Muscle of leg (tissue), 11 donors: ENCODE measurements around the gene SGTA. TPM values are rescaled to one million over a fixed set of nuclear protein-coding genes. Genes with fewer than 3 reads are reported as not detected.
A peak's percentile ranks its signal among the peaks of the same experiment; 100 is the strongest.
"Not testable (repeated sequence)": the region's sequence is repeated elsewhere in the genome, so short reads cannot be mapped to it uniquely, and the experiment has no call there.

Experiments used
- DNase-seq: peaks from one replicate; pipeline ENCODE4 v3.0.0; 2013
- H3K27ac ChIP-seq: one replicate; pipeline ENCODE4 v1.5.1; 2013; ENCODE audit warnings: mild to moderate bottlenecking, low read length, control low read depth
- H3K27me3 ChIP-seq: one replicate; pipeline ENCODE4 v1.6.1; 2013; ENCODE audit warnings: low read length; ENCODE audit not compliant: control insufficient read depth, insufficient read depth
- H3K36me3 ChIP-seq: one replicate; pipeline ENCODE4 v1.6.1; 2013; ENCODE audit warnings: low read length; ENCODE audit not compliant: control insufficient read depth, insufficient read depth
- H3K4me1 ChIP-seq: one replicate; pipeline ENCODE4 v1.6.1; 2013; ENCODE audit warnings: low read length; ENCODE audit not compliant: control insufficient read depth, insufficient read depth
- H3K4me3 ChIP-seq: one replicate; pipeline ENCODE4 v1.5.1; 2013; ENCODE audit warnings: low read length, control low read depth
- H3K9me3 ChIP-seq: replicated peaks from 2 replicates; pipeline ENCODE4 v1.6.1; 2013; ENCODE audit warnings: low read depth, low read length; ENCODE audit not compliant: control insufficient read depth
- WGBS: methylation state at CpG from one replicate; pipeline ENCODE4 v1.1.5; 2013; ENCODE audit warnings: missing lambda C conversion rate; ENCODE audit not compliant: insufficient coverage; 5-methylcytosine and 5-hydroxymethylcytosine counted together
- polyA plus RNA-seq, 8 donors: library from polyadenylated mRNA; unstranded; fragments of 120-200 nt; gene quantifications; one replicate each; pipeline versions ENCODE4 v1.2.1 to v1.2.3, GENCODE V29; 2013; ENCODE audit warnings: inconsistent platforms in 1 of 8, low replicate concordance in 1 of 8; ENCODE audit not compliant: insufficient read length in 8 of 8, insufficient read depth in 1 of 8
- total RNA-seq: library from RNA; stranded (reverse); fragments of 120-200 nt; gene quantifications from one replicate; pipeline ENCODE4 v1.2.4, GENCODE V29; 2013

SGTA gene
- total and polyA plus RNA-seq, 9 donors, result 39.9 to 95.8 (median 80.1) TPM

DNA sequence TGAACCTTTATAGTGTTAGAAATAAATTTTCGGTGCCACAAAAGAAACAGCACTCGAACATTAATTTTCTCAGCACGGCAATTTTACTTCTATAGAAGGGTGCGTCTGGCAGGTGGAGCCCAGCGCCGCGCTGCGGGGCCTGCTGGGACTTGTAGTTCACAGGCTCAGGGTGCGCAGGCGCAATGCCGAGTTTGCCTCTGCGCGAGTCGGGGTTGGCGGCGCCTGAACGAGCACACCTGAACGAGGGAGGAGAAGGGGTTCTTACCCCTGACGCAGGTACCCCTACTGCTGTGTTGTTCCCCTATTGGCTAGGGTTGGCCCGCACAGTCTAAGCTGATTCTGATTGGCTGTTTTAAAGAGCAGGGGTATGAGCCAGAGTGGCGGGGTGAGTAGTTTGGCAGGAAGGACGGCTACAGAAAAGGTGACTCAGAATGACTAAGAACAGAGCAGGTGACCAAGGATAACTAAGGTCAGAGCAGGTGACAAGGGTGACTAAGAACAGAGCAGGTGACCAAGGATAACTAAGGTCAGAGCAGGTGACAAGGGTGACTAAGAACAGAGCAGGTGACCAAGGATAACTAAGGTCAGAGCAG, 34.3 kb upstream of the SGTA start:
- H3K9me3 ChIP-seq, DNase-seq, H3K27me3 ChIP-seq, H3K4me3 ChIP-seq, H3K4me1 ChIP-seq, H3K27ac ChIP-seq: not testable (repeated sequence)
- peaks cover 14% of the 10 kb centered on the region for H3K36me3 ChIP-seq
- 61% methylated on average over 18 of the region's 22 CpGs for WGBS

DNA sequence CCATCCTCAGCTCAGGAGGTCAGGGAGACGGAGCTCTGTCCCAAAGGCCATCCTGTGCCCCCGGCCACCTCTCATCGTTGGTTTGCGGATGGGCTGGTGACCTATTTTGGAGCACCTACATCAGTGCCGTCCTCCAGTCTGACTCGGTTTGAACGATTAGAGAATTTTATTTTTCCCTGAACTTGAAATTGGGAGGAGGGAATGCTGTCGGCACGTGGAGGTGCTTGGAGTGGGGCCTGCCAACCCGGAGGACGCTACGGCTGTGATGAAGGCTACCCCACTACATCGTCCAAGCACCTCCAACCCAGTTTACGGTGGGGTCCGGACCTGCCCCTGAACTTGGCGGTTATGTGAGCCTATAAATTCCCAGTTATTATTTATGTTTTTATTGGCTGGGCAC, 33.6 kb upstream of the SGTA start:
- H3K36me3 ChIP-seq, result peaks cover 20% of the 10 kb centered on the region
- DNase-seq, result no peak
- H3K27ac ChIP-seq, result no peak overlapping the region
- H3K27me3 ChIP-seq, result no peaks in the 10 kb centered on the region
- H3K9me3 ChIP-seq, result no peaks in the 10 kb centered on the region
- WGBS, result 68% methylated on average over 4 of the region's 16 CpGs
- H3K4me1 ChIP-seq, result peaks cover 10% of the 10 kb centered on the region
- H3K4me3 ChIP-seq, result no peak overlapping the region

DNA sequence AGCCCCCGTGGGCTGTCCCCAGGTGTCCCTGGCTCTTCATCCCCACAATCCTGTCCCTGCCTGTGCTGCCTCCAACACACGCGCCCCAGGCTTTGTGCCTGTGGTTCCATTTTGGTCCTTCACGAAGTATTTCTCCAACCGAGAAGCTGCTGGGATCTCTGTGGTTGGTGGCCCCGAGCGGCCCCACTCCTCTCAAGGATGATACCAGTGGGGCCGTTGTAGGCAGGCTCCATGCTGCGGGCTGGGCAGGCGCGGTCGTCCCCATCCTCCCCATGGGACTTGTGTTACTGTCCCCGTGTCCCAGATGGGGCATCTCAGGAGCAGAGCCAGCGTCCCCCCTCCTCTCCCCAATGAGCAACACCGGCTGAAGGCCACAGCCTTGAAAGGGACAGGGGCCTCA, 32.9 kb upstream of the SGTA start:
- H3K4me3 ChIP-seq, result no peak overlapping the region
- no peaks in the 10 kb centered on the region for H3K27me3 ChIP-seq
- WGBS, result 84% methylated on average over 10 of the region's 15 CpGs
- DNase-seq, result no peak
- H3K4me1 ChIP-seq, result peaks cover 10% of the 10 kb centered on the region
- H3K36me3 ChIP-seq, result peaks cover 28% of the 10 kb centered on the region
- H3K27ac ChIP-seq, result no peak overlapping the region
- no peaks in the 10 kb centered on the region for H3K9me3 ChIP-seq

DNA sequence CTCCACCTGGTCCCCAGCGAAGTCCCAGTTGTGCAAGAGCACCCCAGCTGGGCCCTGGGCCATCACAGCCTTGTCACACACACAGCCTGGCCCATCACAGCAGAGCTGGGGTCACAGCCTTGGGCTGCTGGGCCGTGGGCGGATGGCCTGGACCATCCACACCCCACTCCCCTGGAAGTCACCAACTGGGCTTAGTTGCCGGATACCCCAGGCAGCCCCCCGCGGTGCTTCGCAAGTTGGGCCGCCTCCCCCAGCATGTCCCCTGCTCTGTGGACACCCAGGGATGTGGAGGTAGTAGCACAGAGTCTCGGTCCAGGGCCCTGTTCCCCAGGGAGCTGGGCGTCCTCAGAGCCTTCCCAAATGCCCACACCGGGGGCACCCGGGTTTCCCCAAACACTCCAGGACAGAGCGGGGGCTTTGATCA, 32.1 kb upstream of the SGTA start:
- Histone ChIP-seq H3K9me3 (no peaks in the 10 kb centered on the region), H3K27me3 (no peaks in the 10 kb centered on the region), H3K27ac (no peak overlapping the region), H3K36me3 (peaks cover 34% of the 10 kb centered on the region), H3K4me1 (peaks cover 7% of the 10 kb centered on the region), H3K4me3 (no peak overlapping the region)
- no peak for DNase-seq
- WGBS, result 92% methylated on average over 11 of the region's 13 CpGs

DNA sequence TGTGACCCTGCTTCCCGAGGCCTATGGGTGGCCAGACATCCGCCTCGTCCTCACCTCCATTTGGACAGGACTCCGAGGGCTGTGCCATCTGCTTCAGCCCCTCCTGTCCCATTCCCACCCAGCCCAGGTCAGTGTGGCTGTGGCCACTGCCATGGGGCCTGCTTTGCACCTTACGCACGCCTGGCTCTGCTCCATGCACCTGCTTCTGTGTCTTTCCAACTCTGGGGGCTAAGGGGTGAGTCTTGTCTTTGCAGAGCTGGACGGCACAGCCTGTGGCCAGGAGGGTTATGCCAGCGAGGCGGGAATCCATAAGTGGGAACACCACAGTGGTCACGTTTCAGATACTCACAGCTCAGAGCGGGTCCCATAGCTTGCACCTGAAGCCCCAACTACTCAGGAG, 31.4 kb upstream of the SGTA start:
- 89% methylated on average over 11 of the region's 11 CpGs for whole genome bisulfite sequencing
- H3K9me3 ChIP-seq, result no peaks in the 10 kb centered on the region
- H3K4me3 ChIP-seq, result no peak overlapping the region
- no peak for DNase-seq
- H3K4me1 ChIP-seq, result peaks cover 4% of the 10 kb centered on the region
- H3K27ac ChIP-seq, result no peak overlapping the region
- H3K27me3 ChIP-seq, result no peaks in the 10 kb centered on the region
- peaks cover 41% of the 10 kb centered on the region for H3K36me3 ChIP-seq

DNA sequence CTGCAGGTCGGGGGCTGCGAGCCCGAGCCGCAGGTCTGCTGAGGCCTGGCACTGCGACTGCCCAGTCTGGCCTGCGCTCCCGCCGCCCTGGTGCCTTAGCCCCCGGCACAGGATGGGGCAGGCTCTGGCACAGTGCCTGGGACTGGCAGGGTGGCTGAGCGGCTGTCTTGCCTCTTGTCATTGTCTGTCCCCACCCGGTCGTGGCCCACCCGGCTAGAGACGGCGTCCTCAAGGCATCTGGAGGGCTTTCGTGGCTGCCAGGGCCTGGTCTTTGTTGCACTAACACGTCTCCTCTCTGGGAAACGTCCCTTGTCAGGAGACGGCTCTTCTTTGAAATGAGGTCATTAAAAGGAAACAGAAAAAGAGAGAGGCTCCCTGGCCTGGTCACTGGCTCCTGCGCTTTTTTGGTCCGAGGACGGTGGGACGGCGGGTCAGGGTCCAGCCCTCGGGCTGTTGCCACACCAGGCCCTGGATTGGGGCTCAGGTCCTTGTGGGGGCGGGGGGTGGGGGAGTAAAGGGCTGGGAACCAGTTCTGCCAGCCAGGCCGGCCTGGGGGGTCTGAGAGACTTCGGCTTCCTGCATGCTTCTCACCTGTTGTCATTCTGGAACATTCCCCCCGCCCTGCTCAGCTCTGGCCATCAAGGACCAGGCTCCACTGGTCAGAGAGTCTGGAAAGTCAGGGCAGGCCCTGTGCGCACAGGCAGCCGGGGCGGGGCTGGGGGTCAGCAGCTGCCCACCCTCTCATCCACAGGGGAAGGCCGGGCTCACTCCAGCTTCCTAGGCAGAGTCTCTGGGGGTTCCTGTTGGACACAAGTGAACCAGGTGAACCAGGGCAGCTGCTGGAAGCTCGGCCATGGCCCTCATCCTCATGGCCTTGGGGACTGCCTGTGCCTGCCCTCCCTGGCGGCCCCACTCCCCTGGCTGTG, 30.4 kb upstream of the SGTA start:
- WGBS, result 82% methylated on average over 28 of the region's 35 CpGs
- H3K36me3 ChIP-seq, result peaks cover 51% of the 10 kb centered on the region
- no peak overlapping the region for H3K27ac ChIP-seq
- peaks cover 3% of the 10 kb centered on the region for H3K4me1 ChIP-seq
- H3K27me3 ChIP-seq, result no peaks in the 10 kb centered on the region
- H3K9me3 ChIP-seq, result no peaks in the 10 kb centered on the region
- no peak overlapping the region for H3K4me3 ChIP-seq
- DNase-seq, result no peak

DNA sequence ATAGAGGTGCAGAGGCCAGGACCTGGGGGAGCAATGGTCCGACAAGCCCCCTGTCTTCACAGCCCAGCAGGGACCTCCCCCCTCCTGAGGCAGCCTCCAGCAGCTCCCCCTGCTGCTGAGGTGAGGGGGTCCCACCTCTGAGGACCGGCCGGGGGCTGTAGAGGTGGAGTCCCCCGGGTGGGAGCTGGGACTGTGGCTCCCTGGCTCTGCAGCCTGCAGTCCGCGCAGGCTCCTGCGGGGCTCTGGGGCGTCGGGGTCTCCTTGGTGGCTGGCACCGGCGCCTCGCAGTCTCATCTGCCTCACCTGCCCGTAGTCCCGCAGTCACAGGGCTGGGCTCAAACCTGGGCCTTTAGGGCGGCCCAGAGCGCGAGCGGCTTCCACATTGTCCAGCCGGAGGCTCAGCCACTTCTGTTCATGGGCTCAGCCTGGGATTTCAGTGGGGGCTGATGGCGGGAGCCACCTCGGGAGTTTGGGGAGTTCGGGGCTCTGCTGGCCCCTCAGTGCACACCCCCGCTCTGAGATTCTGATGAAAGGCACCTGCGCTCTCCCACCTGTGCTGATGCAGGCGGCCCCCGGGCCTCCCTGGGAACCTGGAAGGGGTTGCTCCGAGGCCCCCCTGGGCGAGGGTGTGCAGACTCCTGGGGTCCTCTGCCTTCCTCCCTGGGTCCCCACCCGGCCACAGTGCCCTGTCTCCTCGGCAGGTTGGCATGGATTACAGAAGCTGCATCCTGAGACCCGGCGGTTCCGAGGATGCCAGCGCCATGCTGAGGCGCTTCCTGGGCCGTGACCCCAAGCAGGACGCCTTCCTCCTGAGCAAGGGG, 29.6 kb upstream of the SGTA start:
- Histone ChIP-seq H3K4me3 (no peak overlapping the region), H3K27me3 (no peaks in the 10 kb centered on the region), H3K27ac (no peak overlapping the region), H3K36me3 (peaks cover 58% of the 10 kb centered on the region), H3K4me1 (peaks cover 3% of the 10 kb centered on the region), H3K9me3 (no peaks in the 10 kb centered on the region)
- WGBS, result 90% methylated on average over 36 of the region's 37 CpGs
- DNase-seq, result no peak

DNA sequence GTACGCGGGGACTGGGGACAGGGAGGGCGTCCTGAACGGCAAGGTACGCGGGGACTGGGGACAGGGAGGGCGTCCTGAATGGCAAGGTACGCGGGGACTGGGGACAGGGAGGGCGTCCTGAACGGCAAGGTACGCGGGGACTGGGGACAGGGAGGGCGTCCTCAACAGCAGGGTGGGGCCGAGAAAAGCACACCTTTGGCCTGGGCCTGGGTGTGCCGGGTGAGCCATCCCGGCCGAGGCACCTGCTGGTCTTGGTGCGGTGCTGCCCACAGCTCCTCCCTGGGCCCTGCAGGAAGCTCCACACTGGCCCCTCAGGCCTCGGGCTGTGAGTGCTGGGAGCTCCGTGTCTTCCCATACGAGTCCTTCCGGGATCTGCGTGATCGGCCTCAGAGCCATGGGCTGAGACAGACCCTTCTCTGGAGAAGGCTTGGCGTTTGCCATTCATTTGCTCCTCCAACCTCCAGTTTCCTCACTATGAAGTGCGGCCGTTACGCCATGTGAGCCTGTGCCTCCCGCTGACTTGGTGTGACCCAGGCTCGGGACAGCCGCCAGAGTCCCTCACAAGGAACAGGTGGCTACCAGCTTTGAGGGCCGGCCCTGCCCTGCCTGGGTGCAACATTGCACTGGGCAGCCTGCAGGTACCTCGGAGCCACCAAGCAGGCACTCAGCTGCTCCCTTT, 28.8 kb upstream of the SGTA start:
- H3K4me1 ChIP-seq, result peaks cover 3% of the 10 kb centered on the region
- no peaks in the 10 kb centered on the region for H3K27me3 ChIP-seq
- H3K4me3 ChIP-seq, result no peak overlapping the region
- peak; percentile 19 for DNase-seq
- 90% methylated on average over 34 of the region's 34 CpGs for WGBS
- H3K27ac ChIP-seq, result no peak overlapping the region
- H3K36me3 ChIP-seq, result peaks cover 65% of the 10 kb centered on the region
- H3K9me3 ChIP-seq, result no peaks in the 10 kb centered on the region

DNA sequence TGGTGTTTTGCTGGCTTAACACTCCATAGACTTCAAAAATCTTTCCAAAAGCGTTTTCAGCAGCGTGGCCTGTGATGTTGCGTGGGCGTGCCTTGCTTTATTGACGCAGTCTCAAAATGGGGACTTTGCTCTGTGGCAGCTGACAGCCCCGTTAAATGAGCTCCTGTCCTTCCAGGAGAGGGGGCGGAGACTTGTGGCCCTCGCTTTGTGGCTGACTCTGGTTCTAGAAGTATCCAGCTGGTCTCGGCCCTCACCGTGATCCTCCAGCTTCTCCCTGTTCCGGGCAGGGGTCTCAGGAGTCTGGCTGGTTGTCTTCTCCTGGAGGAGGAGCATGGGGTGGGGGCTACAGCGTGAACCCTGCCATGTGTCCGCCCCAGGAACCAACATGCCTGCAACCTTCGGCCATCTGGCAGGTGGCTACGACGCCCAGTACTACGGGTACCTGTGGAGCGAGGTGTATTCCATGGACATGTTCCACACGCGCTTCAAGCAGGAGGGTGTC, 28.2 kb upstream of the SGTA start:
- WGBS, result 92% methylated on average over 18 of the region's 20 CpGs
- DNase-seq, result no peak
- Histone ChIP-seq H3K4me3 (no peak overlapping the region), H3K36me3 (peaks cover 71% of the 10 kb centered on the region), H3K4me1 (peaks cover 3% of the 10 kb centered on the region), H3K27me3 (no peaks in the 10 kb centered on the region), H3K27ac (no peak overlapping the region), H3K9me3 (no peaks in the 10 kb centered on the region)
